ENCODE measurements around the gene GALNT17.

The GALNT17 gene

DNA sequence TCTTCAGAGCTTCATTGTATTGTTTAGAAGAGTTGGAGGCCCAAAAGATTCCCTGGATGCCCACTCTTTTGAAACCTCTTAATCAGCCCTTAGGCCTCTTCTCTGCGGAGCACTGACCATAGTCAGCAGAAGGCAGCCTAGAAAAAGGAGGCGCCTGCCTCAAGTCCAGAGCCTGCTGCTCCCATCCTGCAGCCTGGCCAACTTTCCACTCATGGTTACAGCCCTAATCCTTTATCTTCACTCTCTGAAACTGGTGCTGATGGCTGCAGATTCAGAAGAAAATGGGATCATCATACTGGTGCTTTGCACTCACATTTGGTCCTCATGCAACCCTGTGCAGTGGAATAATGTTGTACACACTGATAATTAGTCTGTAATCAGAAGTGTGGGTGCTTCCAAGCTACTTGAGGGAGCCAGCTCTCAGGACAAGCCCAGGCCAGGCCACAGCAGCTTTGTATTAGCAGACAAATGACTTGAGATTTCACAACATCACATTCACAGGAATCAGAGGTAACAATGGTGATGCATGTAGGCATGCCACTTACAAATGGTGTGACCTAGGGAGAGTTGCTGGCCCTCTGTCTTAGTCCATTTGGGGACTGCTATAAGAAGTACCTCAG is 272.9 kb downstream of the GALNT17 start:
- no peak for DNase-seq

- no peak for DNase-seq
Observed at GRCh38 chr7:71408271-71408670, 276.3 kb downstream of the GALNT17 start.

DNA sequence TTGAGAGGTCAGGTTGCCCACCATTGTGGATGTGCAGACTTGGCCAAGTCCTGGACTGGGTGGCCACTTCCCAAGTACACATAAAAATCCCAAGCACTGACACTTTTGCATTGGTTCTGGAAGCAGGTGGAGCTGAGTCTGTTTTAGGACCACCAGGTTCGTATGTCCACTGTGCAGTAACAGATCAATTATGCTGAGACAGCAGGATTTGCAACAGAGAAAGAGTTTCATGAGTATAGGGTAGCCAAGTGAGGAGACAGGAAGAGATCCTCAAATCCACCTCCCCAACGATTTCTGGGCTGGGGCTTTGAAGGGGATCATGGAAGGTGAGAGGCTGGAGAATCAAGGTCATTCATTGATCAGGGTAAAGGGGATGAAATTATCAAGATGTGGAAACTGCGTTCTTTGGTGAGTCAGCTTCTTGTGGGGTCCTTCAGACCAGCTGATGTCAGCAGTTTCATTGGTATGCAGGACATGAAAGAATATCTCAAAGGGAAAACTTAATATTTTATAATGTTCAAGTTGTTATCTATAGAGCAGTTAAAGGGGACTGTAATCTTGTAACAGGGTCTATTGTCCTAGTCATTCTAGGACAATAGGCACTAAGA is 277.7 kb downstream of the GALNT17 start:
- DNase-seq = no peak

GRCh38 chr7:71411475-71411874 is 279.5 kb downstream of the GALNT17 start:
- no peak for DNase-seq

GRCh38 chr7:71414490-71414889 is 282.5 kb downstream of the GALNT17 start:
- no peak for DNase-seq

GRCh38 chr7:71419546-71420337 is 287.8 kb downstream of the GALNT17 start:
- DNase-seq = no peak

GRCh38 chr7:71422104-71422503 is 290.2 kb downstream of the GALNT17 start:
- no peak for DNase-seq

DNA sequence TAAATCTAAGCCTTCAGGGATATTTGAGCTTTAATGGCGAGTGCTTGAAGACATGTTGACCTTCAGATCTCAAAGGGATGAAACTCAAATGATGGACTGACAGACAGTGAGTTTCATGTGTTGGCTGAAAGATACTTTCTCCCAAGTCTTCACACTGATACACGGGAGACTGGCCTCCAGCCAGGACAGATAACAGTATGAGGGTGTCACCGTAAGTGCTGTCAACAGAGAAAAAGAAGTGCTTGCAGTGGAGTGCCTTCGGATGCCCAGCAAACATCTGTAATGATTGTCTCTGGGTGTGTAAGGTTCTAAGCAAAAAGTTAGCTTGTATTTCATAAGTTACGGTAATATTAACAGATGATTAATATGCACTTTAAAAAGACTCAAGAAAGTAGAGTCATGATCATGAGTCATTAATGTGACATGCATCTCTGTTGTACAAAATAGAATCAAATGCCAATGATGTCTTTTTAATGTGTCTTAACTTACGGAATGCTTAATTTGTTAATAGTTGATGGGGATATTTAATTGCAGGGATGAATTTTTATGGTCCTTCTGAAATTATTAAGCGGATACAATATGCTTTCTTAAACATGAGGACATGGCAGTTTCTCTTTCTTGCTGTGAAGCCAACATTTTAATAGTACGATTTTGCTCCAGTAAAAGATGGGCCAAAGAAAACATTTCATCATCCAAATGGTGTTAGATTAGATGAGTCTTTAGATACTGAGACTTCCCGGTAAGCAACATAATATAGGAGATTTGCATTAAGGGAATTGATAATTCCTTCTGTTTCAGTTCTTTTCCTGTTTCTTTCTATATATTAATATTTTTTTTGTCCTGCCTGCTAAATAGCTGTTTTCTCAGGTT is 292.5 kb downstream of the GALNT17 start:
- no peak for DNase-seq

GRCh38 chr7:71429083-71429482 is 297.1 kb downstream of the GALNT17 start:
- no peak for DNase-seq

GRCh38 chr7:71430246-71430645 is 298.3 kb downstream of the GALNT17 start:
- no peak for DNase-seq

DNA sequence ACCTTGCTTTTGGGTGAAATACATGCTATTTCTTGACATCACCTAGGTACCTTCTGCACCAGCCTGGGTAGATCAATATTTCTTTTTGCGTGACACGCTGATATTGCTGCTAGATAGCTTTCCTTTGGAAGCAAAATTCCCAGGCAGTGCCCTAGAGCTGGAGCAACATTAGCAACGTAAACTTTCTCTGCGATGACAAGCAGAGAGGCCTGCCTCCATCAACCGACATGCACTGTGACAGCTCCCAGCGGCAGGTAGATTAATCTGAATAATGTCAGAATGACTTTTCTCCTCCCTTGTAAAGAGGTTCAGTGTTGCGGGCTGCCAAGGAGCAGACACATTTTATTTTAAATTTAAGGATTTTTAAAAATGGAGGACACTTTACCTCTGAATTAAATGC is 307.4 kb downstream of the GALNT17 start:
- DNase-seq = no peak

GRCh38 chr7:71442492-71443190 is 310.7 kb downstream of the GALNT17 start:
- DNase-seq = no peak

DNA sequence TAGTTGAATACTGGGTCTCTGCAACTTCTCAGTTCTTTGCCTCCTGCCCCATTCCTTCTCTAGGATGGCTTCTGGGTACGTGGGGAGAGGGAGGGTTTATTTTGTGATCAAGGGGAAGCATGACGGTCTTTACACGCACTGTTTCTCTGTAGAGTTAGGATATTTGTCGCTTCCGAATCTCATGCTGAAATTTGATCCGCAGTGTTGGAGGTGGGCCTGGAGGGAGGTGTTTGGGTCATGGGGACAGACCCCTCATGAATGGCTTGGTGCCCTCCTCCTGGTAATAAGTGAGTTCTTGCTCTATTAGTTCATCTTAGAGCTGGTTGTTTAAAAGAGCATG is 311.2 kb downstream of the GALNT17 start:
- no peak for DNase-seq

- no peak for DNase-seq
Observed at GRCh38 chr7:71444130-71444529, 312.2 kb downstream of the GALNT17 start.

DNA sequence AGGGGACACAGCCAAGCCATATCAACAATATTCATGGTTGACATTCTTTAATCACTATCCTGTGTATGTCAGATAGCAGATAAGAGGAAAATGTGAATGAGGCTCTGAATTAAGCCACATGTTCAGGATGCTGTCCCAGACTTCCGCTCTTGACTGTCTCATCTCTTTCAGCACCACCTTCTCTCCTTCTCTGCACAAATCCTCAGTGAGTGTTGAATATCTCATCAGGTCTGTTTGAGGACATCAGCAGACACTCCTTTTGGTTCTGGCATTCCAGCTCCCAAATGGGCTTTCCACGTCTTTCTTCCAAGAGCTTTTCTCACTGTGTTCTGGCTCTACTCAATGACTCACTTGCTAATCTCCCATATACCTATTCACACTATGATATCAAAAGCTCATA is 321.7 kb downstream of the GALNT17 start:
- no peak for DNase-seq

DNA sequence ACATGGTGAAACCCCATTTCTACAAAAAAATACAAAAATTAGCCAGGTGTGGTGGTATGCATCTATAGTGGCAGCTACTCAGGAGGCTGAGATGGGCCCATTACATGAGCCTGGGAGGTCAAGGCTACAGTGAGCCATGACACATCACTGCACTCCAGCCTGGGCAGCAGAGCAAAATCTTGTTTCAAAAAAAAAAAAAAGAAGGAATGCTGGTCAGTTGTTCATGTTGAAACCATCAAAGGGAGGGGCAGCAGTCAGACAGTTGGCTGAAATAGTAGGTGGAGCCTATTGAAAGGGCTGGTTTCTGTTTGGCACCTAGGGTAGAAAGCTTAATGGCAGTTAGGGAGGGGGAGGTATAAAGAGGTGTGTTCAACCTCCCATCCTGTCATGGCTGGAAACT is 323.0 kb downstream of the GALNT17 start:
- DNase-seq = no peak

DNA sequence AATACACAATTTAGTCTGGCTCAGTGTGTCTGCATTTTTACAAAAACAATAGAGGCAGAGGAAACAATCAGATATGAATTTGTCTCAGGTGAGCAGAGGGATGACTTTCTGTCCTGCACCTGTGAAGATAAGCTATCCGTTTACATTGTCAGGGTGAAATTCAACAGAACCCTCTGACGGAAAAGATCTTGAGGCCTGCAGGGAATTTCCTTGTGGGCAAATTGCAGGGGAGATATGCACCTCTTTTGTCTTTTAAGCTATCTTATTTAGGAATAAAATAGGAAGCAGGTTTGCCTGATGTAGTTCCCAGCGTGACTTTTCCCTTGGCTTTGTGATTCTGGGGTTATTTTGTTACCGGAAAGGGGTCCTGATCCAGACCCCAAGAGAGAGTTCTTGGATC is 325.1 kb downstream of the GALNT17 start:
- no peak for DNase-seq

DNA sequence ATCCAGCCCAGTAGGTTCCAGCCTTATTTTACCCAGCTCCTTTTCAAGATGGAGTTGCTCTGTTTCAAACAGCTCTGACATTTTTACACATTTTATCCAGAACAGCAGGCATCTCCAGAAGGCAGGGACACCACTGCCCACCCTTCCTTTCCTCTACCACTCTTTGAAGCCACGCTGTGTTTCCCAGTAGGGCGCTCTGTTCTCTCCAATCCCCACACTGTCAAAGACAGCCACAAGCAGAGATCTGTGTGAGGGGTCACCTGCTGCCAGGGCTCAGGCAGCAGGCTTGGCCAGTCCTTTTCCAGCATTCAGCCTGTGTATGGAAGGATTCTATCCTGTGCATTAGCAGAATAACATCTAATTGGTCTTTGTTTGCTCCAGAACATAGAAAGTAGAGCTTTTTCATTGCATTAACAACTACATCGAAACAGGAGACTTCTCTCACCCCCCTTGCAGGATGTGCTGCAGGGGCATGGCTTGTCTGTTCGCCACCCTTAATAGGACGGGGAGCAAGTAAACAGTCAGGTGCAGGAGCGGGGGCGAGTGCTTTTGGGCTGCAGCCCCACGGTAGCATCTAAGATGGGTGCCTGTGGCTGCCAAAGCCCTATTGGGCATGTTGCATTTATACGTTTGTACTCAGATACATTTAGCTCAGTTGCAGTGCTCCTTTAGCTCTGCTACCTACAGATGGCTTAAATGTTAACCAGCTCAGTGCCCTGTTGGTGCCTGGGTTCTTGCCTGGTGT is 326.1 kb downstream of the GALNT17 start:
- DNase-seq = no peak

DNA sequence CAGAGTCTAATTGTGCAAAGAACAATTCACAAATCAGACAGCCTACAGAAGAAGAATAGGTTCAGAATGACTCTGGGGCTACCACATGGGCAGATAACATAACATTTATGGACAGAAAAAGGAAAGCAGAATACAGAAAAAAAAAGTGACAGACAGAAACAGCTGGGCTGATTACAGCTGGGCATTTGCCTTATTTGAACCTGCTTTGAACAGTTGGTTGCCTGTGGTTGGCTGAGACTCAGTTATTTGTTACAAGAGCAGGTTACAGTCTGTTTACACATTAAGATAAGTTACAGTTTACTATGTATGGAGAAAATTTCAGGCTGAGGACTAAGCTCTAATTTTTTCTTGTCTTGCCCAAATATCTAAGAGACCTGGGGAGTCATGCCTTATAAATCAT is 327.2 kb downstream of the GALNT17 start:
- DNase-seq = no peak

DNA sequence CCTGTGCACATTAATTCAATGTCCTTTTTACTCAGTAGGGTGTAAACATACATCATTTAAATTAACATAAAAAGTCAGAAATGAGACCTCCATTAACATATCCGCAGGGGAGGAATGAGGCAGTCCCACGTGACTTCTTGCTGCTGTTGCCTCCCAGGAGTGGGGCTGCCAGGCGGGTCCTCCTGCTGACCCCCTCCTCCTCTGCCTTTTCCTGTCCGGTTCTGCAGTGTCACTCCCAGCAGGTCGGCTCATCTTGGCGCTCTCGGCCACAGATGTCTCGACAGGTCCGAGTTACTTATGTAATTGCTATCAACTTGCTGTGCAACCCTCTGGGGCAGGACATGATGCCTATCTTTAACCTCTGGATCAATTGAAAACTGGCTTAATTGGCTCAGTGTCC is 329.6 kb downstream of the GALNT17 start:
- DNase-seq = no peak

- no peak for DNase-seq
Observed at GRCh38 chr7:71465741-71466189, 333.8 kb downstream of the GALNT17 start.
